ENCODE measurements around the gene ANKRD11.

ANKRD11 gene

GRCh38 chr16:89345642-89346150 is 144.7 kb downstream of the ANKRD11 start:
- H3K4me3 ChIP-seq (ENCODE audit: low read depth, low read length), result no peak overlapping the region
- no peak for TF ChIP-seq CTCF (conservative IDR thresholded peaks at IDR 0.05; ENCODE audit: low read depth, low read length)
- DNase-seq (ENCODE audit: low read depth), result no peak

- no peak for TF ChIP-seq CTCF (conservative IDR thresholded peaks at IDR 0.05; ENCODE audit: low read depth, low read length)
- no peak overlapping the region for H3K4me3 ChIP-seq (ENCODE audit: low read depth, low read length)
- DNase-seq (ENCODE audit: low read depth), result no peak
These were observed 145.3 kb downstream of the ANKRD11 start for GRCh38 chr16:89344846-89345611.

- H3K4me3 ChIP-seq (ENCODE audit: low read depth, low read length), result no peak overlapping the region
- no peak for TF ChIP-seq CTCF (conservative IDR thresholded peaks at IDR 0.05; ENCODE audit: low read depth, low read length)
These were observed 145.9 kb downstream of the ANKRD11 start for GRCh38 chr16:89344458-89344834.

GRCh38 chr16:89343501-89344457 is 146.6 kb downstream of the ANKRD11 start:
- TF ChIP-seq CTCF (conservative IDR thresholded peaks at IDR 0.05; ENCODE audit: low read depth, low read length), result no peak
- no peak overlapping the region for H3K4me3 ChIP-seq (ENCODE audit: low read depth, low read length)
- no peak for DNase-seq (ENCODE audit: low read depth)

More at GRCh38 chr16:89344458-89344834, 145.9 kb downstream of the ANKRD11 start:
- DNase-seq (ENCODE audit: low read depth), result no peak

GRCh38 chr16:89341697-89342694 is 148.4 kb downstream of the ANKRD11 start:
- no peak for DNase-seq (ENCODE audit: low read depth)
- no peak overlapping the region for H3K4me3 ChIP-seq (ENCODE audit: low read depth, low read length)
- peak; percentile 2 for TF ChIP-seq CTCF (conservative IDR thresholded peaks at IDR 0.05; ENCODE audit: low read depth, low read length)

- TF ChIP-seq CTCF (conservative IDR thresholded peaks at IDR 0.05; ENCODE audit: low read depth, low read length), result no peak
- H3K4me3 ChIP-seq (ENCODE audit: low read depth, low read length), result no peak overlapping the region
- no peak for DNase-seq (ENCODE audit: low read depth)
These were observed 149.1 kb downstream of the ANKRD11 start for GRCh38 chr16:89341279-89341678.

Data from choroid plexus epithelial cell (primary cell).